Measurements from ENCODE around the gene JAZF1. TPM values are rescaled to one million over a fixed set of nuclear protein-coding genes. Genes with fewer than 3 reads are reported as not detected.

The JAZF1 gene
- total and polyA plus RNA-seq, 10 of the 15 experiments (the other 5 are each of a cell fraction or from before 2014, with no cell fraction given) = 0.04 to 0.82 (median 0.15) TPM; not detected in 3

- TF ChIP-seq, protein P1, sequence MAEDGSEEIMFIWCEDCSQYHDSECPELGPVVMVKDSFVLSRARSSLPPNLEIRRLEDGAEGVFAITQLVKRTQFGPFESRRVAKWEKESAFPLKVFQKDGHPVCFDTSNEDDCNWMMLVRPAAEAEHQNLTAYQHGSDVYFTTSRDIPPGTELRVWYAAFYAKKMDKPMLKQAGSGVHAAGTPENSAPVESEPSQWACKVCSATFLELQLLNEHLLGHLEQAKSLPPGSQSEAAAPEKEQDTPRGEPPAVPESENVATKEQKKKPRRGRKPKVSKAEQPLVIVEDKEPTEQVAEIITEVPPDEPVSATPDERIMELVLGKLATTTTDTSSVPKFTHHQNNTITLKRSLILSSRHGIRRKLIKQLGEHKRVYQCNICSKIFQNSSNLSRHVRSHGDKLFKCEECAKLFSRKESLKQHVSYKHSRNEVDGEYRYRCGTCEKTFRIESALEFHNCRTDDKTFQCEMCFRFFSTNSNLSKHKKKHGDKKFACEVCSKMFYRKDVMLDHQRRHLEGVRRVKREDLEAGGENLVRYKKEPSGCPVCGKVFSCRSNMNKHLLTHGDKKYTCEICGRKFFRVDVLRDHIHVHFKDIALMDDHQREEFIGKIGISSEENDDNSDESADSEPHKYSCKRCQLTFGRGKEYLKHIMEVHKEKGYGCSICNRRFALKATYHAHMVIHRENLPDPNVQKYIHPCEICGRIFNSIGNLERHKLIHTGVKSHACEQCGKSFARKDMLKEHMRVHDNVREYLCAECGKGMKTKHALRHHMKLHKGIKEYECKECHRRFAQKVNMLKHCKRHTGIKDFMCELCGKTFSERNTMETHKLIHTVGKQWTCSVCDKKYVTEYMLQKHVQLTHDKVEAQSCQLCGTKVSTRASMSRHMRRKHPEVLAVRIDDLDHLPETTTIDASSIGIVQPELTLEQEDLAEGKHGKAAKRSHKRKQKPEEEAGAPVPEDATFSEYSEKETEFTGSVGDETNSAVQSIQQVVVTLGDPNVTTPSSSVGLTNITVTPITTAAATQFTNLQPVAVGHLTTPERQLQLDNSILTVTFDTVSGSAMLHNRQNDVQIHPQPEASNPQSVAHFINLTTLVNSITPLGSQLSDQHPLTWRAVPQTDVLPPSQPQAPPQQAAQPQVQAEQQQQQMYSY (CRISPR knock-in tag; IDR thresholded peaks at IDR 0.05) = no peak
- TF ChIP-seq SPI1 (IDR thresholded peaks at IDR 0.05; ENCODE audit: borderline replicate concordance, insufficient read depth, low read depth, low read length) (no peak), PAX5 (IDR thresholded peaks at IDR 0.05; ENCODE audit: borderline replicate concordance, low read depth, low read length) (no peak), MTA3 (IDR thresholded peaks at IDR 0.05; ENCODE audit: borderline replicate concordance, low read length) (no peak), ZSCAN29 (IDR thresholded peaks at IDR 0.05) (no peak), BHLHE40 (IDR thresholded peaks at IDR 0.05; ENCODE audit: borderline replicate concordance in 1 of 2, low read depth in 2 of 2, low read length in 1 of 2) (0 out of 4 replicates have a peak, but pooled peaks of 1 of the 2 experiments have one; percentile 21), TCF3 (IDR thresholded peaks at IDR 0.05; ENCODE audit: borderline replicate concordance, insufficient read depth, low read depth, low read length) (no peak), SIN3A (IDR thresholded peaks at IDR 0.05; ENCODE audit: low read depth, low read length) (no peak), CHD4 (IDR thresholded peaks at IDR 0.05) (no peak), PKNOX1 (IDR thresholded peaks at IDR 0.05) (no peak), RELA (IDR thresholded peaks at IDR 0.05; ENCODE audit: borderline replicate concordance, partially characterized antibody) (no peak), ASH2L (IDR thresholded peaks at IDR 0.05; ENCODE audit: borderline replicate concordance, low read depth) (no peak), NR2C2 (IDR thresholded peaks at IDR 0.05; ENCODE audit: borderline replicate concordance, control insufficient read depth, insufficient read length, low read depth) (no peak), BACH1 (IDR thresholded peaks at IDR 0.05; ENCODE audit: borderline replicate concordance) (no peak), RAD21 (IDR thresholded peaks at IDR 0.05; ENCODE audit: insufficient read depth, low read depth, low read length) (peak; percentile 68)
- TF ChIP-seq, protein P2, sequence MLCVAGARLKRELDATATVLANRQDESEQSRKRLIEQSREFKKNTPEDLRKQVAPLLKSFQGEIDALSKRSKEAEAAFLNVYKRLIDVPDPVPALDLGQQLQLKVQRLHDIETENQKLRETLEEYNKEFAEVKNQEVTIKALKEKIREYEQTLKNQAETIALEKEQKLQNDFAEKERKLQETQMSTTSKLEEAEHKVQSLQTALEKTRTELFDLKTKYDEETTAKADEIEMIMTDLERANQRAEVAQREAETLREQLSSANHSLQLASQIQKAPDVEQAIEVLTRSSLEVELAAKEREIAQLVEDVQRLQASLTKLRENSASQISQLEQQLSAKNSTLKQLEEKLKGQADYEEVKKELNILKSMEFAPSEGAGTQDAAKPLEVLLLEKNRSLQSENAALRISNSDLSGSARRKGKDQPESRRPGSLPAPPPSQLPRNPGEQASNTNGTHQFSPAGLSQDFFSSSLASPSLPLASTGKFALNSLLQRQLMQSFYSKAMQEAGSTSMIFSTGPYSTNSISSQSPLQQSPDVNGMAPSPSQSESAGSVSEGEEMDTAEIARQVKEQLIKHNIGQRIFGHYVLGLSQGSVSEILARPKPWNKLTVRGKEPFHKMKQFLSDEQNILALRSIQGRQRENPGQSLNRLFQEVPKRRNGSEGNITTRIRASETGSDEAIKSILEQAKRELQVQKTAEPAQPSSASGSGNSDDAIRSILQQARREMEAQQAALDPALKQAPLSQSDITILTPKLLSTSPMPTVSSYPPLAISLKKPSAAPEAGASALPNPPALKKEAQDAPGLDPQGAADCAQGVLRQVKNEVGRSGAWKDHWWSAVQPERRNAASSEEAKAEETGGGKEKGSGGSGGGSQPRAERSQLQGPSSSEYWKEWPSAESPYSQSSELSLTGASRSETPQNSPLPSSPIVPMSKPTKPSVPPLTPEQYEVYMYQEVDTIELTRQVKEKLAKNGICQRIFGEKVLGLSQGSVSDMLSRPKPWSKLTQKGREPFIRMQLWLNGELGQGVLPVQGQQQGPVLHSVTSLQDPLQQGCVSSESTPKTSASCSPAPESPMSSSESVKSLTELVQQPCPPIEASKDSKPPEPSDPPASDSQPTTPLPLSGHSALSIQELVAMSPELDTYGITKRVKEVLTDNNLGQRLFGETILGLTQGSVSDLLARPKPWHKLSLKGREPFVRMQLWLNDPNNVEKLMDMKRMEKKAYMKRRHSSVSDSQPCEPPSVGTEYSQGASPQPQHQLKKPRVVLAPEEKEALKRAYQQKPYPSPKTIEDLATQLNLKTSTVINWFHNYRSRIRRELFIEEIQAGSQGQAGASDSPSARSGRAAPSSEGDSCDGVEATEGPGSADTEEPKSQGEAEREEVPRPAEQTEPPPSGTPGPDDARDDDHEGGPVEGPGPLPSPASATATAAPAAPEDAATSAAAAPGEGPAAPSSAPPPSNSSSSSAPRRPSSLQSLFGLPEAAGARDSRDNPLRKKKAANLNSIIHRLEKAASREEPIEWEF (IDR thresholded peaks at IDR 0.05; ENCODE audit: insufficient replicate concordance, low read depth, low read length) = no peak
- TF ChIP-seq, protein P3, sequence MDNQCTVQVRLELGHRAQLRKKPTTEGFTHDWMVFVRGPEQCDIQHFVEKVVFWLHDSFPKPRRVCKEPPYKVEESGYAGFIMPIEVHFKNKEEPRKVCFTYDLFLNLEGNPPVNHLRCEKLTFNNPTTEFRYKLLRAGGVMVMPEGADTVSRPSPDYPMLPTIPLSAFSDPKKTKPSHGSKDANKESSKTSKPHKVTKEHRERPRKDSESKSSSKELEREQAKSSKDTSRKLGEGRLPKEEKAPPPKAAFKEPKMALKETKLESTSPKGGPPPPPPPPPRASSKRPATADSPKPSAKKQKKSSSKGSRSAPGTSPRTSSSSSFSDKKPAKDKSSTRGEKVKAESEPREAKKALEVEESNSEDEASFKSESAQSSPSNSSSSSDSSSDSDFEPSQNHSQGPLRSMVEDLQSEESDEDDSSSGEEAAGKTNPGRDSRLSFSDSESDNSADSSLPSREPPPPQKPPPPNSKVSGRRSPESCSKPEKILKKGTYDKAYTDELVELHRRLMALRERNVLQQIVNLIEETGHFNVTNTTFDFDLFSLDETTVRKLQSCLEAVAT (IDR thresholded peaks at IDR 0.05) = no peak
These were observed 102.3 kb downstream of the JAZF1 start (continued) for GRCh38 chr7:28078036-28078901.
